HG03342 (cell line): ENCODE data around the gene ZEB2.
A peak's percentile ranks its signal among the peaks of the same experiment; 100 is the strongest.
"Not testable (repeated sequence)": the region's sequence is repeated elsewhere in the genome, so short reads cannot be mapped to it uniquely, and the experiment has no call there.

Experiments
- ATAC-seq: cut with Tn5 transposase; IDR thresholded peaks from one replicate; pipeline ENCODE4 v1.9.1; 2021; ENCODE audit warnings: mild to moderate bottlenecking, moderate library complexity; ENCODE audit not compliant: unreplicated experiment

Gene ZEB2

DNA sequence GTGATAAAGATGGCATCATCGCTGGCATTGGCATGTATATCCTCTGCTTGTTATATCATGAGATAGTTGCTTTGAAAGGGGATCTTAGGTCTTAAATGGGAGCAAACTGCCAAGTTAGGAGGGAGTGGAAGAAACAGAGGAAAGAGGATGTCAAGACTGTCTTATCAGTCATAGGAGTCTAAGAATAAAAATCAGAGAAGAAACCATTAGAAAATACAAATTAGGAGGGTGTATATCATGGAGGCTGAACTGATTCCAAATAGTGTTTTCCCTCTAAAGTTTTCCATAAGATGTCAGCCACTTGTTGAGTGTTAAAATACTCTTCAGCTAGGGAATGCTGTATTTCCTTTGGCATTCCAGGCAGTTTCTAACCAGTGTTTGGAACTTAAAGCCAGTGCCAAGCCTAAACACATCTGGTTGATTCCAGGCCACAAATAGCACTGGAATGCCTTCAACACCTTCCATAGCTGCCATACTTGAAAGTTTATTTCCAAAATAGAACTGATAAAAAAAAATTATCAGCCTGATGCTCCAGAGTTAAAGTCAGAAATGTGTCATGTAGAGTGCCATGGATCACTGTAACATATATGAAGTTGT, 129.4 kb downstream of the ZEB2 start:
- ATAC-seq, result no peak

GRCh38 chr2:144389930-144390311, 130.0 kb downstream of the ZEB2 start:
- no peak for ATAC-seq

GRCh38 chr2:144389151-144389929, 130.6 kb downstream of the ZEB2 start:
- no peak for ATAC-seq

GRCh38 chr2:144385381-144385780, 134.5 kb downstream of the ZEB2 start:
- ATAC-seq, result no peak

- ATAC-seq, result no peak
Observed at GRCh38 chr2:144383571-144384100, 136.3 kb downstream of the ZEB2 start.

- peak; percentile 98 for ATAC-seq
Observed at GRCh38 chr2:144382849-144383248, 137.1 kb downstream of the ZEB2 start.

DNA sequence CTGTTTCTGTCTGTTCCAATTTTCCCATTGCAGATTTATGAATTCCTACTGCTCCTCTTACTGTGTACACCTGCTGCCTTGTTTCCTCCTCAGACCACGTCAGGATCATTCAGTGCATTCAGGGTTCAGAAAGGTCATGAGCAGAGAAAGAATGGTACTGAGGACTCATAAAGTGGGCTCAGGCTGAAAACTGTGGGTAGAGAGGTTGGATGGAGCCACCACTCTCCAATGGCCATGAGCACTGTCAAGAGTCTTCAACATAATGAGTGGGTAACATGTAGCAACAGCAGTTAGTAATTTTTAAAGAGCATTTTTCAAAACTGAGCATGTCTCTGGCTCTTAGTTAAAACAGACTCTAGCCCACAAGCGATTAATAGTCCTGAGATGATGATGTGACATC, 138.2 kb downstream of the ZEB2 start:
- no peak for ATAC-seq

GRCh38 chr2:144379851-144380311, 140.0 kb downstream of the ZEB2 start:
- ATAC-seq, result no peak

GRCh38 chr2:144378551-144378950, 141.4 kb downstream of the ZEB2 start:
- ATAC-seq, result no peak

GRCh38 chr2:144377914-144378313, 142.0 kb downstream of the ZEB2 start:
- no peak for ATAC-seq

GRCh38 chr2:144376926-144377325, 143.0 kb downstream of the ZEB2 start:
- no peak for ATAC-seq

- no peak for ATAC-seq
Observed at GRCh38 chr2:144376460-144376859, 143.5 kb downstream of the ZEB2 start.

DNA sequence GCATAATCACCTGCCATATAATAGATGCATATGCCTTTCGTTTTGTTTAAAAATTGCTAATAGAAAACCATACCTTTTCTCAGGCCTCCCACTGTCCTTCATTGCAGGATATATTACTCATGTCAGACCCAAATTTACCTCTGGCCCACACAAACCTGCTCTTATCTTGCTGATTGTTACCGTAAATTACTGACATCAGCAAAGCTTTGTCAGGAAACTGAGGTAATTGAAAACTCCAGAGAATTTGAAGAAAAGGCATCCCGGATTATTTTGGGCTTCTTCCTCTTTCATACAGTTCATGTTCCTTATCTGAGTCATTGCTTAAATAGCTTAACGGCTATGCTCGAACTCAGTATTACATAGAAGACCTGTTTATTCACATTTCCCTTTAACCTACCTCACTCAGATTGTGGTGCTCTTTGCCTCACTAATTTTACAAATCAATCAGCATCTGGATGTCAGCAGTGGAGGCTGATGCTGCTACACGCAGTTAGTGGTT, 145.7 kb downstream of the ZEB2 start:
- peak; percentile 81 for ATAC-seq

GRCh38 chr2:144372410-144373080, 147.4 kb downstream of the ZEB2 start:
- ATAC-seq, result no peak

DNA sequence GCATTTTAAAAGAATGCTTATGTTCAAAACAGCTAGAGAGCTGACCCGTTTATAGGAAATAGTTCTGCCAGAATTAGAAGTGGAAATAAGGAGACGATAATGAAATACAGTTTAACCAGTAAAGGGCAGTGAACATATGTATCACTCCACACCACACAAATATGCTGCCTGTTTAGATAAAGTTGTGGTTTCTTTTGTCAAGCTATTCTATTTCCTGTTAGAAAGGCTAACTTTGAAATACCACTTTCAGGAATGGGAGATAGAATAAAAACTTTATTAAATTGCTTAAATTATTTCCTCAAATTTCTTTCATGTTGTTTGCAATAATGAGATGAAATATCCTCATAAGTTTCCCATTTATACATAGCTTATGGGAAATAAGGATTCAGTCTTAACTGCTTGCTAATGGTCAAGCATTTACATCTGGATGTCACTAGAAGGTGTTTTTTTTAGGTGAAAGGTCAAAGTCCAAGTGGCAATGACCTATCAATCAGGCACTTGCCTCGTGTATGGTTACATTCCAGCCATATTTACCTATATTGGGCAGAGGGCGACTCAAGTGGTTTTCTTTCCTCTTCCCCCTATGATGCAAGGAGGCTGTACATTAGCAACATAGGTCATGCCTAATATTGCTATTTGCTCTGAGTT, 148.9 kb downstream of the ZEB2 start:
- ATAC-seq, result no peak

- ATAC-seq, result no peak
Observed at GRCh38 chr2:144369416-144369815, 150.5 kb downstream of the ZEB2 start.

DNA sequence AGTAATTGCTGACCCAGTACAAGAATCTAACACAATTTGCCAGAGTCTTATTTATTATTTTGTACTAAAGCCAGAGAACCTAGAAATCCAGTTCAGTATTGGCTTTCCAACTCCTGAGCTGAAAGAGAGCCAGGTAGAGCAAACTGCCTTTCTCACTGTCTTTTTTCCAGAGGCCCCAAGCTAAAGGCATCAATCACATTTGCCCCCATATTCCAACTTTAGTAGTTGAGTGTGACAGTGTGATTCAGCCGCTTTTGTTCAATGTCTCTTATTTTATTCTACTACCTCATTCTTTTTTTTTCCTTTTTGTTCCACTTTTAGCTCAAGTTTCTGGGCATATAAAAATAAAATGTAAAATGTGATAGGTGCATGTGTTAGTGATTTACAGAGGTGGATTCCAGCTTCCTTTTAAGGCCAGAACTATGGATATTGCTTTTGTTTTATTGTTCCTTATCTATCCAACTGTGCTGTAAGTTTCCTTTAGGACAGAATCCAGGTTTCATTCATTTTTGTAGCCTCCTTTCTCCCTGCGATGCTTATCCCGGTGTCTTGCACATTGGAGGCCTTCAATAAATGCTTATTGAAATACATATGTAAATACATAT, 153.0 kb downstream of the ZEB2 start:
- no peak for ATAC-seq

DNA sequence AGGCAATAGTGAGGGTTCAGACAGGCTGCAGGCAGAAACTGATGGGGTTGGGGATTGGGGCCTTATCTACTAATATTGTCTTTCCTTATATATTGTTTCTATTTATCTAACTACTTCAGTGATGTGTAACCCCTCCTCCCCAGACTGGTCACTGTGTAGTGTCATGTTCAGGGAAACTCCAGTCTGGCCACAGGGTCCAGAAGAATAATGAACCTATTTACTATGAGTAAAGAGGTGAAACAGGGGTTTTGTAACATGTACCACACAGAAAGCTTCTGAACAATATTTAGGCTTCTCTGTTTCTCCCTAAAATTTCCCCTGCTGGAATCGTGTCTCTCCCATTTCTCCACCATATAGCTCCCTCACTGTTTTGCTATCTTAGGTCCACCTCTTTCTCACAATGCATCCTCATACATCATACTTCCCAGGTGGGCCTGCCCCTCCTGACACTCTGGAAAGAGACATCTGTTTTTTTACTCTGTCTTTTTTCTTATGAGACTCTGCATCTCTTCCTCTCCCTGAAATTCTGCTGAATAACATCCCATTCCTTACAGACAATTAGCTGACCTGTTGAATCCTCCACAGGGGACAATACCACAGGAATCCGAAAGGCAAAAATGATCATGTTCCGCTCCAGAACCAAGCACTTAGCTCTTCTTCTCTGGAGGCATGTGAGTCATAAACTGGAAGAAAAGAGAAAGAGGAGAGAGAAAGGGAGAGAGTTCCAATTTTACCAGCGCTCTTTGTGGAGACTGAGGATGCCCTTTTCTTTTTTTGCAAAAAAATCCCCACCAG, 154.8 kb downstream of the ZEB2 start:
- peak; percentile 94 for ATAC-seq

- not testable (repeated sequence) for ATAC-seq
Observed at GRCh38 chr2:144364247-144364646, 155.7 kb downstream of the ZEB2 start.

GRCh38 chr2:144362401-144362800, 157.5 kb downstream of the ZEB2 start:
- no peak for ATAC-seq
